ENCODE measurements around the gene CDKN2AIPNL. TPM values are rescaled to one million over a fixed set of nuclear protein-coding genes. Genes with fewer than 3 reads are reported as not detected.
A peak's percentile ranks its signal among the peaks of the same experiment; 100 is the strongest.

CDKN2AIPNL gene
- total RNA-seq, 2 donors from 2014 or later = 14.5 to 26.3 TPM

DNA sequence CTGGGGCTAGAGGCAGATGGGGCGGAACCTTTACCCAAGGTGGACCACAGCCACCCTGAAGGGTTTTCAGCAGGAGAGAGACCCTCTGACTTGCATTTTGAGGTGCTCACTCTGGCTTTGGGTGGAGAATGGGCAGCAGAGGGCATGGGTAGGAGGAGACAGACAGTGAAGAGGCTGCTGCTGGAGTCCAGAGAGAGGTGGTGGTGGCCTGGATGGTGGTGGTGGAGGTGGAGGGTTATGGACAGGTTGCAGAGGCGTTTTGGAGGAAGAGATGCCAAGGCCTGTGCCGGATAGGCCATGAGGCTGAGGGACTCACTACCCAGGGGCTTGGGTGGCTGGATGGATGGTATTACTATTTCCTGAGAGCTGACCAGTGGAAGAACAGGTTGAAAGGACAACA lies 46.1 kb upstream of the CDKN2AIPNL start:
- no peak for DNase-seq
- Histone ChIP-seq H3K9ac (ENCODE audit: low read depth in 2 of 2, low read length in 2 of 2) (no peak overlapping the region), H3K9me3 (no peaks in the 10 kb centered on the region), H3K4me1 (no peaks in the 10 kb centered on the region), H3K36me3 (no peaks in the 10 kb centered on the region), H3K4me3 (no peak overlapping the region), H3K27me3 (no peaks in the 10 kb centered on the region), H3K27ac (no peak overlapping the region)
- intact Hi-C loops (cut with DNase I) = no loop called here
- TF ChIP-seq, protein P1, sequence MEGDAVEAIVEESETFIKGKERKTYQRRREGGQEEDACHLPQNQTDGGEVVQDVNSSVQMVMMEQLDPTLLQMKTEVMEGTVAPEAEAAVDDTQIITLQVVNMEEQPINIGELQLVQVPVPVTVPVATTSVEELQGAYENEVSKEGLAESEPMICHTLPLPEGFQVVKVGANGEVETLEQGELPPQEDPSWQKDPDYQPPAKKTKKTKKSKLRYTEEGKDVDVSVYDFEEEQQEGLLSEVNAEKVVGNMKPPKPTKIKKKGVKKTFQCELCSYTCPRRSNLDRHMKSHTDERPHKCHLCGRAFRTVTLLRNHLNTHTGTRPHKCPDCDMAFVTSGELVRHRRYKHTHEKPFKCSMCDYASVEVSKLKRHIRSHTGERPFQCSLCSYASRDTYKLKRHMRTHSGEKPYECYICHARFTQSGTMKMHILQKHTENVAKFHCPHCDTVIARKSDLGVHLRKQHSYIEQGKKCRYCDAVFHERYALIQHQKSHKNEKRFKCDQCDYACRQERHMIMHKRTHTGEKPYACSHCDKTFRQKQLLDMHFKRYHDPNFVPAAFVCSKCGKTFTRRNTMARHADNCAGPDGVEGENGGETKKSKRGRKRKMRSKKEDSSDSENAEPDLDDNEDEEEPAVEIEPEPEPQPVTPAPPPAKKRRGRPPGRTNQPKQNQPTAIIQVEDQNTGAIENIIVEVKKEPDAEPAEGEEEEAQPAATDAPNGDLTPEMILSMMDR (IDR thresholded peaks at IDR 0.05) = no peak

DNA sequence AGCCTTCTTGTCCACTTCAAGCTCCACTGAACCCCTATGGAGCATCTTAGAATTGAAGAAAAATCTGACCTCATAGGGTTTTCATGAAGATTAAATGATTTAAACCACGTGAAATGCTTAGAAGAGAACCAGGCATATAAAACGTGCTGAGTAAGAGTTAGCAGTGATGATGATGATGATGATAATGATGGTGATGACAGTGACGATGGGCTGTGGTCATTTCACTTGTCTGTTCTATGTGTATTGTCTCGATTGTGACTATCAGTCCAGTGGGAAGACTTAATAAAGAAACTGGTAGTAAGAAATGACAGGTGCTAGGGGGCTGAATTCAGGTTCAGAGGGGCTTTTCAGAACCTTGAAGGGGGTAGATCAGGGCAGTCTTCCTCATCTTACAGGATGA lies 45.1 kb upstream of the CDKN2AIPNL start:
- Histone ChIP-seq H3K27ac (no peak overlapping the region), H3K4me3 (no peak overlapping the region), H3K36me3 (no peaks in the 10 kb centered on the region), H3K4me1 (no peaks in the 10 kb centered on the region), H3K9ac (ENCODE audit: low read depth in 2 of 2, low read length in 2 of 2) (no peak overlapping the region), H3K9me3 (no peaks in the 10 kb centered on the region), H3K27me3 (no peaks in the 10 kb centered on the region)
- intact Hi-C loops (cut with DNase I) = no loop called here
- DNase-seq = no peak
- TF ChIP-seq, protein P1 (IDR thresholded peaks at IDR 0.05) = no peak

DNA sequence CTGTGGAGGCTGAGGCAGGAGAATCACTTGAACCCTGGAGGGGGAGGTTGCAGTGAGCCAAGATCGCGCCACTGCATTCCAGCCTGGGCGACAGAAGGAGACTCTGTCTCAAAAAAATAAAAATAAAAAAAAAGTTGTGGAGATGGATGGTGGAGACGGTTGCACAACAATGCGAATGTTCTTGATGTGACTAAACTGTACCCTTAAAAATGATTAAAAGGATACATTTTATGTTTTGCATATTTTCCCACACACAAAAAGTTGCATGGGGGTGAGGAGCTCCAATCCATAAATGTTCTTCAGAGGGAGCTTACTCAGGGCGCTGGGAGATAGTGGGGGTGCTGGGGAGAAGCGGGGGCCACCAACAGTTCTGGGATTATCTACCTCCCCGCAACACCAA lies 43.8 kb upstream of the CDKN2AIPNL start:
- intact Hi-C loops (cut with DNase I) = no loop called here
- no peaks in the 10 kb centered on the region for H3K27me3 ChIP-seq

DNA sequence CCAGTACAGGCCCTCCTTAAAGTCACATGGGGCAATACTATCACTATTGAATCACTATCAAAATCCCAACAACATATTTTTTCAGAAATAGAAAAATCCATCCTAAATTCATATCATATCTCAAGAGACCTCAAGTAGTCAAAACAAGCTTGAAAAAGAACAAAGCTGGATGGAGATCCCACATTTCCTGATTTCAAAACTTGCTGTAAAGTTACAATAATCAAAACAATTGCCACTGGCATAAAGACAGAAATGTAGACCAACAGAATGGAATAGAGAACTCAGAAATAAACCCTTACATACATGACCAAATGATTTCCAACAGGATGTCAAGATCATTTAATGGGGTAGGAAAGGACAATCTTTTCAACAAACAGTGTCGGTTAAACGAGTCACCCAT lies 41.3 kb upstream of the CDKN2AIPNL start:
- no peak overlapping the region for H3K9ac ChIP-seq (ENCODE audit: low read depth in 2 of 2, low read length in 2 of 2)

More for the DNA sequence above, 43.8 kb upstream of the CDKN2AIPNL start:
- H3K9ac ChIP-seq (ENCODE audit: low read depth in 2 of 2, low read length in 2 of 2) = no peak overlapping the region
- H3K4me3 ChIP-seq = no peak overlapping the region
- TF ChIP-seq, protein P1 (IDR thresholded peaks at IDR 0.05) = no peak
- H3K4me1 ChIP-seq = no peaks in the 10 kb centered on the region
- DNase-seq = no peak
- no peak overlapping the region for H3K27ac ChIP-seq
- no peaks in the 10 kb centered on the region for H3K9me3 ChIP-seq
- no peaks in the 10 kb centered on the region for H3K36me3 ChIP-seq

DNA sequence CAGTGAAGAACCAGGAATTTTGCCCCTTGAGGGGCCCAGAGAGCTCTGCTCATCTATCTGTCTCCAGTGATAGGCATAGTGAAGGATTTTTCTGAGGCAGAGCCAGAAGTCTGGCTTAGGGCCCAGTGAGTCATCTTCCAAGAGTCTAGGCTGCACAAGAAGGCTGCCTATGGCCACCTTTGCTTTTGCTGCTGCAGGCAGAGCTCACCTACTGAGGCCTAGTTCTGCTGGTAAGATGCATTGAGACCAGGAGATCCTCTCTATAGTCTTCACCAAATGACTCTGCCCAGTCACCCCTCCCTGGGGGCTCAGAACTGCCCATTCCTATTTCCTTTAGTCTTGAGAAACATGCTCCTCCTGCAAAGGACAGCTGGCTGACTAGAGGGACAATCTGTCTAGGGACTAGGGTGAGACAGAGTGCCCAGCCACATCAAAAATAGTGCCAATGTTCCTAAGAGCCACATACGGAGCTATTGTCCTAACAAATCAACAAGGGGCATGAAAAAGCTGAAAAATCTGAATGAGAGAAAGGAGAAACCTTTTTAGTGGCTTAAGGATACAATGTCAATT lies 40.3 kb upstream of the CDKN2AIPNL start:
- H3K27ac ChIP-seq = no peak overlapping the region
- H3K9ac ChIP-seq (ENCODE audit: low read depth in 2 of 2, low read length in 2 of 2) = no peak overlapping the region
- TF ChIP-seq, protein P1 (IDR thresholded peaks at IDR 0.05) = no peak
- peak; percentile 47 for DNase-seq
- no peaks in the 10 kb centered on the region for H3K27me3 ChIP-seq
- H3K36me3 ChIP-seq = no peaks in the 10 kb centered on the region
- intact Hi-C loops (cut with DNase I) = no loop called here
- H3K9me3 ChIP-seq = no peaks in the 10 kb centered on the region
- H3K4me1 ChIP-seq = no peaks in the 10 kb centered on the region
- no peak overlapping the region for H3K4me3 ChIP-seq

More for the DNA sequence above, 41.3 kb upstream of the CDKN2AIPNL start:
- DNase-seq = no peak
- TF ChIP-seq, protein P1 (IDR thresholded peaks at IDR 0.05) = no peak
- Histone ChIP-seq H3K4me1 (no peaks in the 10 kb centered on the region), H3K27me3 (no peaks in the 10 kb centered on the region), H3K9me3 (no peaks in the 10 kb centered on the region), H3K4me3 (no peak overlapping the region), H3K36me3 (no peaks in the 10 kb centered on the region), H3K27ac (no peak overlapping the region)
- intact Hi-C loops (cut with DNase I) = no loop called here

Data from colonic mucosa (tissue), 4 donors.